SU-DHL-6 (cell line): ENCODE measurements around the gene ZNF655.

ENCODE experiments used
- CTCF ChIP-seq: fragments of 200-600 bp; sonication (generic); IDR thresholded peaks from one replicate; pipeline ENCODE4 v1.5.1; 2017; ENCODE audit warnings: antibody characterized with exemption, mild to moderate bottlenecking, low read length, moderate library complexity; ENCODE audit not compliant: insufficient read depth, poor library complexity, severe bottlenecking
- EZH2phosphoT487 ChIP-seq: fragments of 200-600 bp; sonication (generic), shearing (Covaris generic); conservative IDR thresholded peaks from 2 replicates; pipeline ENCODE4 v1.6.1; 2018; ENCODE audit warnings: mild to moderate bottlenecking, antibody characterized with exemption, low read length, moderate library complexity, mixed read lengths

DNA sequence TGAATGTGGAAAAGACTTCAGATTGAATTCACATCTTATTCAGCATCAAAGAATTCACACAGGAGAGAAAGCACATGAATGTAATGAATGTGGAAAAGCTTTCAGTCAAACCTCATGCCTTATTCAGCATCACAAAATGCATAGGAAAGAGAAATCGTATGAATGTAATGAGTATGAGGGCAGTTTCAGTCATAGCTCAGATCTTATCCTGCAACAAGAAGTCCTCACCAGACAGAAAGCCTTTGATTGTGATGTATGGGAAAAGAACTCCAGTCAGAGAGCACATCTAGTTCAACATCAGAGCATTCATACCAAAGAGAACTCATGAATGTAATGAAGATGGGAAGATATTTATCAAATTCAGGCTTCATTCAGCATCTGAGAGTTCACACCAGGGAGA is 14.8 kb downstream of the ZNF655 start:
- TF ChIP-seq CTCF: no peak
- no peak for TF ChIP-seq EZH2phosphoT487
